GM18519 (cell line): ENCODE measurements around the gene IGF2BP2.

Source experiments
- ATAC-seq: cut with Tn5 transposase; IDR thresholded peaks from one replicate; pipeline ENCODE4 v1.9.1; 2021; ENCODE audit warnings: mild to moderate bottlenecking, moderate library complexity; ENCODE audit not compliant: unreplicated experiment, low FRiP score

Gene IGF2BP2

DNA sequence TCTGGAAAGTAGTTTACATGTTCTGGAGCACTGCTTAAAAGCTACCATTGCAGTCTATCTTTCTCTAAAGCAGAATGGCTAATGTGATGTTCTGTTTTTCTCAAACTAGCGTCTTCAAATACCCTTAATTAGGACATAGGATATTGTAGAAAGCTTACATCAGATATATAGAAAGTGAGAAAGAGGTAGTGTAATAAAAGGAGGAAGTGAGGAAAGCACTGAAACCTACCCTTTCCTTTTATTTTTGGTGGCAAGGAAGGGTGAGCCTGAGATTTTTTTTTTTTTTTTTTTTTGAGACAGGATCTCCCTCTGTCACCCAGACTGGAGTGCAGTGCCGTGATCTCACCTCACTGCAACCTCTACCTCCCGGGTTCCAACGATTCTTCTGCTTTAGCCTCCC lies 229.3 kb downstream of the IGF2BP2 start:
- ATAC-seq, result peak; percentile 51

GRCh38 chr3:185594073-185594472 lies 230.8 kb downstream of the IGF2BP2 start:
- no peak for ATAC-seq
